ENCODE measurements around the gene LRRFIP1. TPM values are rescaled to one million over a fixed set of nuclear protein-coding genes. Genes with fewer than 3 reads are reported as not detected.

The LRRFIP1 gene
- total and polyA plus RNA-seq, 4 donors: 79.7 to 194 (median 94.1) TPM

DNA sequence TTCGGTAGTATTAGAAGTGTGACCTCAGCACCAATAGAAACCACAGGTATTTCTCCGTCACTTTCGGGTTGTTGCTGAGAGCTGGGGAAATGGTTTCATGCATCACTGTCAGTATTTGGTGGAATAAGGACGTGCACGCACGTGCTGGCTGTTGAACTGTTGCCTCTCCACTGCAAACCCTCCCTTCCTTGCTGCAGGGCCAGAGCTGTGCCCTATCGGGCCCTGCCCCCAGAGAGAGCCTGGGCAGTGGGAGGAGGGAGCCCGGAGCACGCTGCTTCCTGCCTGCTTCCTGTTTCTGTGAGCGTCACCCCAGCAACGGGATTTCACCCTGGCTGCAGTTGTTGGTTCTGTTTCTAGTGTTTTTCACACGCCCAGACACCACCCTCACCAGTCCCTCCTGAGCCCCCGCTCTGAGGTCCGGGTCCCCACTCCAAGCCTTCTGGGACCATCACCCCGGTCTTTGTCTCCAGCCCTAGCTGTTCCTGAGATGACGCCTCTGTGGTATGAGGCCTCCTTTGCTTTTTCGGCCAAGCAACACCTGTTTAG is 47.4 kb downstream of the LRRFIP1 start:
- Histone ChIP-seq H3K4me3 (no peak overlapping the region), H3K9ac (ENCODE audit: insufficient read depth in 1 of 2, low read length in 2 of 2) (peak overlapping the region; percentile 12 to 66), H3K36me3 (ENCODE audit: control insufficient read depth in 4 of 4, insufficient read depth in 4 of 4, low read length in 4 of 4) (peaks cover 0 to 4% (median 0%) of the 10 kb centered on the region in 4 donors), H3K4me1 (ENCODE audit: control insufficient read depth in 5 of 5, insufficient read depth in 5 of 5, low read length in 5 of 5) (peaks cover 17 to 57% (median 38%) of the 10 kb centered on the region in 5 donors), H3K27ac (ENCODE audit: low read depth in 1 of 2, low read length in 1 of 2) (peak overlapping the region; percentile 48 to 98), H3K9me3 (ENCODE audit: control insufficient read depth in 4 of 4, insufficient read depth in 3 of 4, low read length in 3 of 4) (no peaks in the 10 kb centered on the region), H3K27me3 (ENCODE audit: control insufficient read depth in 3 of 3, insufficient read depth in 3 of 3, low read length in 2 of 3) (no peaks in the 10 kb centered on the region)
- TF ChIP-seq, protein P1, sequence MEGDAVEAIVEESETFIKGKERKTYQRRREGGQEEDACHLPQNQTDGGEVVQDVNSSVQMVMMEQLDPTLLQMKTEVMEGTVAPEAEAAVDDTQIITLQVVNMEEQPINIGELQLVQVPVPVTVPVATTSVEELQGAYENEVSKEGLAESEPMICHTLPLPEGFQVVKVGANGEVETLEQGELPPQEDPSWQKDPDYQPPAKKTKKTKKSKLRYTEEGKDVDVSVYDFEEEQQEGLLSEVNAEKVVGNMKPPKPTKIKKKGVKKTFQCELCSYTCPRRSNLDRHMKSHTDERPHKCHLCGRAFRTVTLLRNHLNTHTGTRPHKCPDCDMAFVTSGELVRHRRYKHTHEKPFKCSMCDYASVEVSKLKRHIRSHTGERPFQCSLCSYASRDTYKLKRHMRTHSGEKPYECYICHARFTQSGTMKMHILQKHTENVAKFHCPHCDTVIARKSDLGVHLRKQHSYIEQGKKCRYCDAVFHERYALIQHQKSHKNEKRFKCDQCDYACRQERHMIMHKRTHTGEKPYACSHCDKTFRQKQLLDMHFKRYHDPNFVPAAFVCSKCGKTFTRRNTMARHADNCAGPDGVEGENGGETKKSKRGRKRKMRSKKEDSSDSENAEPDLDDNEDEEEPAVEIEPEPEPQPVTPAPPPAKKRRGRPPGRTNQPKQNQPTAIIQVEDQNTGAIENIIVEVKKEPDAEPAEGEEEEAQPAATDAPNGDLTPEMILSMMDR (IDR thresholded peaks at IDR 0.05; ENCODE audit: control extremely low read depth, extremely low read depth): no peak
- DNase-seq (peak; percentile 88 to 90 (median 89)), ATAC-seq (ENCODE audit: insufficient read depth, low FRiP score) (peak; percentile 84)
- WGBS, 2 donors: 4 to 8% methylated on average over 17 of the region's 17 CpGs

DNA sequence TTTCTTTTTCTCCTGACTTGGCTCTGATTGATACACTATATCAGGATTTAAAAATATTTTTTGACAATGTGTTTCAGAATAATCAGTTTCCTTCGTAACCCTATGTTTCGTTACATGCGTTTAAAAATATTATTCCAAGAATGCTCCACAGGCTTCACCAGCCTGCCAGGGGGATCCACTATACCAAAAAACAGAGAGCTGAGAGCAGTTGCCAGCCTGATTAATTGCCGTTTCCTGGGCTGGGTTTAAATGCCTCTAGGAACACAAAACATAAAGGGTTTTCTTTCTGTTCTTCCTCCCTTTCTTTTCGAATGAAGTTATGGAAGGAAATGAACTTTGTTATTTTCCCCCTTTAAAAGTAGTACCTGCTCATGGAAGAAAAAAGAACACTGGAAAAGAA is 47.9 kb downstream of the LRRFIP1 start:
- Histone ChIP-seq H3K9ac (ENCODE audit: insufficient read depth in 1 of 2, low read length in 2 of 2) (peak overlapping the region in 1 of 2 donors; percentile 66), H3K27me3 (ENCODE audit: control insufficient read depth in 3 of 3, insufficient read depth in 3 of 3, low read length in 2 of 3) (no peaks in the 10 kb centered on the region), H3K9me3 (ENCODE audit: control insufficient read depth in 4 of 4, insufficient read depth in 3 of 4, low read length in 3 of 4) (no peaks in the 10 kb centered on the region), H3K4me3 (no peak overlapping the region), H3K36me3 (ENCODE audit: control insufficient read depth in 4 of 4, insufficient read depth in 4 of 4, low read length in 4 of 4) (peaks cover 0 to 4% (median 0%) of the 10 kb centered on the region in 4 donors), H3K4me1 (ENCODE audit: control insufficient read depth in 5 of 5, insufficient read depth in 5 of 5, low read length in 5 of 5) (peaks cover 17 to 52% (median 35%) of the 10 kb centered on the region in 5 donors), H3K27ac (ENCODE audit: low read depth in 1 of 2, low read length in 1 of 2) (peak overlapping the region; percentile 48 to 98)
- ATAC-seq (ENCODE audit: insufficient read depth, low FRiP score) (no peak), DNase-seq (no peak)
- WGBS, 2 donors: 36 to 50% methylated on average over 5 of the region's 5 CpGs
- TF ChIP-seq, protein P1 (IDR thresholded peaks at IDR 0.05; ENCODE audit: control extremely low read depth, extremely low read depth): no peak

DNA sequence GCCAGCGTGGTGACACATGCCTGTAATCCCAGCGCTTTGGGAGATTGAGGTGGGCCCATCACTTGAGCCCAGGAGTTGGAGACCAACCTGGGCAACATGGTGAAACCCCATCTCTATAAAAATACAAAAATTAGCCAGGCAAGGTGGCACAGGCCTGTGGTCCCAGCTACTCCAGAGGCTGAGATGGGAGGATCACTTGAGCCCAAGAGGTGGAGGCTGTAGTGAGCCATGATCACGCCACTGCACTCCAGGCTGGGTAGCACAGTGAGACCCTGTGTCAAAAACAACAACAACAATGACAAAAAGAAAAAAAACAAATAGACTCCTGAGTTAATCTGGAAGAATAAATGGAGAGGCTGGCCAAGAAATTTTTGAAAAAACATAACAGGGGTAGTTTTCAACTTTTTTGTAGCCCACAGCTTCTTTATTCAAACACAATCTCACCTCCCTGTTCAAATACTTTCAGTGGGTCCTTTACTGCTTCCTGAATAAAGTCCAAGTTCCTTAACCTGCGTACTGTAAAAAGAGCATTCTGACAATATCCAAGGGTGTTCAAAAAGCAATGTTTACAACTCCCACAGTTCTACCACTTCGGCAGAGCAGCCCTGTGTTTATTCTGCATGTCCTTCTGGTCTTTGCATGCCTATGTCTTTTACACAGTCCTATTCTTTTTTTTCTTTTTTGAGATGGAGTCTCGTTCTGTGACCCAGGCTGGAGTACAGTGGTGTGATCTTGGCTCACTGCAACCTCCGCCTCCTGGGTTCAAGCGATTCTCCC is 53.5 kb downstream of the LRRFIP1 start:
- DNase-seq (peak in 2 of 3 donors; percentile 40 to 62), ATAC-seq (ENCODE audit: insufficient read depth, low FRiP score) (no peak)
- WGBS, 2 donors: 73 to 82% methylated on average over 8 of the region's 8 CpGs
- Histone ChIP-seq H3K9me3 (ENCODE audit: control insufficient read depth in 4 of 4, insufficient read depth in 3 of 4, low read length in 3 of 4) (peaks cover 0 to 2% (median 0%) of the 10 kb centered on the region in 4 donors), H3K4me1 (ENCODE audit: control insufficient read depth in 5 of 5, insufficient read depth in 5 of 5, low read length in 5 of 5) (peaks cover 4 to 22% (median 19%) of the 10 kb centered on the region in 5 donors), H3K4me3 (no peak overlapping the region), H3K27ac (ENCODE audit: low read depth in 1 of 2, low read length in 1 of 2) (peak overlapping the region in 1 of 2 donors; percentile 70), H3K27me3 (ENCODE audit: control insufficient read depth in 3 of 3, insufficient read depth in 3 of 3, low read length in 2 of 3) (no peaks in the 10 kb centered on the region), H3K36me3 (ENCODE audit: control insufficient read depth in 4 of 4, insufficient read depth in 4 of 4, low read length in 4 of 4) (peaks cover 0 to 2% (median 0%) of the 10 kb centered on the region in 4 donors), H3K9ac (ENCODE audit: insufficient read depth in 1 of 2, low read length in 2 of 2) (no peak overlapping the region)
- TF ChIP-seq, protein P1 (IDR thresholded peaks at IDR 0.05; ENCODE audit: control extremely low read depth, extremely low read depth): no peak
